Measurements from ENCODE around the gene CARD14. TPM values are rescaled to one million over a fixed set of nuclear protein-coding genes. Genes with fewer than 3 reads are reported as not detected.

Gene CARD14
- total RNA-seq, 1 donor from 2014 or later, result 0.30 TPM

DNA sequence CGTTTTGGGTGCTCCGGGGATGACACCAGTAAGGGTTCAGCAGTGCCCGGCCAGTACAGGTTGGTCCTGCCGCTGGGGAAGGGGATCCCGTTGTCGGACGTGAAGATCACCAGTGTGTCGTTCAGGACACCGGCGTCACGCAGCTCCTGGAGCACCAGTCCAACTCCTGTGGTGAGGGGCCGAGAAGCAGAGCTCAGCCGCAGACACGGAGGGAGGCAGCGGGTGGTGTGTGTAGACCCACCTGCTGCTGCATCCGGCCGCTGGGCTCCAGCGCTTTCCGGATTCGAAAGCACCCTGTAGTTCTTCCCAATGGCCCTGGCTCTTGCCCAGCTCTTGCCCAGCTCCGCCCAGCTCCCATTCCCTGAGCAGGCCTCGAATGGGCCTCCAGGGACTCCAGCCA, 42.3 kb downstream of the CARD14 start:
- DNase-seq (ENCODE audit: low spot score), result peak; percentile 91
- H3K4me1 Mint-ChIP-seq (ENCODE audit: low read depth), result no peaks in the 10 kb centered on the region
- H3K9me3 Mint-ChIP-seq (ENCODE audit: low read depth), result no peaks in the 10 kb centered on the region
- no peak overlapping the region for H3K4me3 Mint-ChIP-seq (ENCODE audit: unreplicated experiment)
- no peak overlapping the region for H3K27ac Mint-ChIP-seq (ENCODE audit: unreplicated experiment)
- H3K27me3 Mint-ChIP-seq (ENCODE audit: low read depth), result no peaks in the 10 kb centered on the region
- peaks cover 19% of the 10 kb centered on the region for H3K36me3 Mint-ChIP-seq (ENCODE audit: low read depth)
- TF ChIP-seq, protein P1, sequence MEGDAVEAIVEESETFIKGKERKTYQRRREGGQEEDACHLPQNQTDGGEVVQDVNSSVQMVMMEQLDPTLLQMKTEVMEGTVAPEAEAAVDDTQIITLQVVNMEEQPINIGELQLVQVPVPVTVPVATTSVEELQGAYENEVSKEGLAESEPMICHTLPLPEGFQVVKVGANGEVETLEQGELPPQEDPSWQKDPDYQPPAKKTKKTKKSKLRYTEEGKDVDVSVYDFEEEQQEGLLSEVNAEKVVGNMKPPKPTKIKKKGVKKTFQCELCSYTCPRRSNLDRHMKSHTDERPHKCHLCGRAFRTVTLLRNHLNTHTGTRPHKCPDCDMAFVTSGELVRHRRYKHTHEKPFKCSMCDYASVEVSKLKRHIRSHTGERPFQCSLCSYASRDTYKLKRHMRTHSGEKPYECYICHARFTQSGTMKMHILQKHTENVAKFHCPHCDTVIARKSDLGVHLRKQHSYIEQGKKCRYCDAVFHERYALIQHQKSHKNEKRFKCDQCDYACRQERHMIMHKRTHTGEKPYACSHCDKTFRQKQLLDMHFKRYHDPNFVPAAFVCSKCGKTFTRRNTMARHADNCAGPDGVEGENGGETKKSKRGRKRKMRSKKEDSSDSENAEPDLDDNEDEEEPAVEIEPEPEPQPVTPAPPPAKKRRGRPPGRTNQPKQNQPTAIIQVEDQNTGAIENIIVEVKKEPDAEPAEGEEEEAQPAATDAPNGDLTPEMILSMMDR (IDR thresholded peaks at IDR 0.05), result no peak

DNA sequence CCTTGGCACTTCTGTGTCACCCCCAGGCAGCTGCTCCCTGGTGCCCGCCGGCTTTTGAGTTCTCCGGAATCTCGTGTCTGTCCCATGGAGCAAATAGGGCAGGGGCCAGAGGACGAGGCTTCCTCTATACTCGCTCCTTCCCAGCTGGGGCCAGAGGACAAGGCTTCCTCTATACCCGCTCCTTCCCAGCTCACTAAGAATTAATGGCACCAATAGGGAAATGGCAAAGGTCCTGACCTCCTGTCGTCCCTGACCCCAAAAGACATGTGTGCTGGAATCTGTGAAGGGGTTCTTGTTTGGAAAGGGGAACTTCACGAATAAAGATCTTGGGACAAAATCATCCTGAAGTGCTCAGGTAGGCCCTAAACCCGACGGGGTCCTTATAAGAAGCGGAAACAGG, 42.7 kb downstream of the CARD14 start:
- Mint-ChIP-seq H3K27me3 (ENCODE audit: low read depth) (no peaks in the 10 kb centered on the region), H3K4me1 (ENCODE audit: low read depth) (no peaks in the 10 kb centered on the region), H3K27ac (ENCODE audit: unreplicated experiment) (no peak overlapping the region), H3K9me3 (ENCODE audit: low read depth) (no peaks in the 10 kb centered on the region), H3K4me3 (ENCODE audit: unreplicated experiment) (no peak overlapping the region), H3K36me3 (ENCODE audit: low read depth) (peaks cover 23% of the 10 kb centered on the region)
- TF ChIP-seq, protein P1 (IDR thresholded peaks at IDR 0.05), result no peak
- no peak for DNase-seq (ENCODE audit: low spot score)

DNA sequence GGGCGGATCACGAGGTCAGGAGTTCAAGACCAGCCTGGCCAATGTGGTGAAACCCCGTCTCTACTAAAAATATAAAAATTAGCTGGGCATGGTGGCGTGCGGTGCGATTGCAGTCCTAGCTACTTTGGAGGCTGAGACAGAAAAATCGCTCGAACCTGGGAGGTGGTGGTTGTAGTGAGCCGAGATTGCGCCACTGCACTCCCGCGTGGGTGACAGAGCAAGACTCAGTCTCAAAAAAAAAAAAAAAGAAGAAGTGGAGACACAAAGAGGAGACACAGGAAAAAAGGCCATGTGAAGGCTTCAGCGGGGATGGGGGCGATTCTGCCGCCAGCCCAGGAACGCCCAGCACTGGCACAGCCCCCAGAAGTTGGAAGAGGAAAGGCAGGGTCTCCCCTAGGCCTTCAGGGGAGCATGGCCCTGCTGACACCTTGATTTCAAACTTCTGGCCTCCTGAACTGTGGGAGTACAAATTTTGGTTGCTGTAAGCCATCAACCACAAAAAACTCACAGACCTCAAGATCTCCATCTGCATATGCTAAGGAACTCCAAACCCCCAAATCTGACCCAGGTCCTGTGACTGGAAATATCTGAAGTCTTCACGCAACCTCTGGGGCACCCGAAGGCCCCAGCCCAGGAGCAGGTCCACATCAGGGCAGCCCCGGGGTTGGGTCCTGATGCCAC, 43.3 kb downstream of the CARD14 start:
- Mint-ChIP-seq H3K36me3 (ENCODE audit: low read depth) (peaks cover 24% of the 10 kb centered on the region), H3K4me1 (ENCODE audit: low read depth) (no peaks in the 10 kb centered on the region), H3K27ac (ENCODE audit: unreplicated experiment) (no peak overlapping the region), H3K9me3 (ENCODE audit: low read depth) (no peaks in the 10 kb centered on the region), H3K4me3 (ENCODE audit: unreplicated experiment) (no peak overlapping the region), H3K27me3 (ENCODE audit: low read depth) (no peaks in the 10 kb centered on the region)
- DNase-seq (ENCODE audit: low spot score), result no peak
- TF ChIP-seq, protein P1 (IDR thresholded peaks at IDR 0.05), result no peak

DNA sequence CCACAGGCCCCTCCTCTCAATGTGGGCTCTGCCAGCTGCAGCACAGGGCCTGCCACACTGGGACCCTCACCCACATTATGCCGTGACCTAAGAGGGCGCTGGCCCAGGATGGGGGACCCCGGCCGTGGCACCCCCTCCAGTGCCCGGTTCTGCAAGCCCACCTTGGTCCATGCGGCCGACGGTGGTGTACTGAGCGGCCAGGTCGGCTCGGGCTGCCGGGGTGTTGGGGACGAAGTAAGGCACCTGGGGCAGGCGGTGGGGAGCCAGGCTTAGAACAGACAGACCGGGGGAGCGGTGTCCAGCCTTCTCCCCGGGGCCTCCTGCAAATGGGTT, 43.8 kb downstream of the CARD14 start:
- TF ChIP-seq, protein P1 (IDR thresholded peaks at IDR 0.05), result no peak
- H3K9me3 Mint-ChIP-seq (ENCODE audit: low read depth), result no peaks in the 10 kb centered on the region
- no peak overlapping the region for H3K4me3 Mint-ChIP-seq (ENCODE audit: unreplicated experiment)
- H3K27me3 Mint-ChIP-seq (ENCODE audit: low read depth), result no peaks in the 10 kb centered on the region
- no peak for DNase-seq (ENCODE audit: low spot score)
- H3K36me3 Mint-ChIP-seq (ENCODE audit: low read depth), result peaks cover 24% of the 10 kb centered on the region
- H3K4me1 Mint-ChIP-seq (ENCODE audit: low read depth), result peaks cover 1% of the 10 kb centered on the region
- no peak overlapping the region for H3K27ac Mint-ChIP-seq (ENCODE audit: unreplicated experiment)

DNA sequence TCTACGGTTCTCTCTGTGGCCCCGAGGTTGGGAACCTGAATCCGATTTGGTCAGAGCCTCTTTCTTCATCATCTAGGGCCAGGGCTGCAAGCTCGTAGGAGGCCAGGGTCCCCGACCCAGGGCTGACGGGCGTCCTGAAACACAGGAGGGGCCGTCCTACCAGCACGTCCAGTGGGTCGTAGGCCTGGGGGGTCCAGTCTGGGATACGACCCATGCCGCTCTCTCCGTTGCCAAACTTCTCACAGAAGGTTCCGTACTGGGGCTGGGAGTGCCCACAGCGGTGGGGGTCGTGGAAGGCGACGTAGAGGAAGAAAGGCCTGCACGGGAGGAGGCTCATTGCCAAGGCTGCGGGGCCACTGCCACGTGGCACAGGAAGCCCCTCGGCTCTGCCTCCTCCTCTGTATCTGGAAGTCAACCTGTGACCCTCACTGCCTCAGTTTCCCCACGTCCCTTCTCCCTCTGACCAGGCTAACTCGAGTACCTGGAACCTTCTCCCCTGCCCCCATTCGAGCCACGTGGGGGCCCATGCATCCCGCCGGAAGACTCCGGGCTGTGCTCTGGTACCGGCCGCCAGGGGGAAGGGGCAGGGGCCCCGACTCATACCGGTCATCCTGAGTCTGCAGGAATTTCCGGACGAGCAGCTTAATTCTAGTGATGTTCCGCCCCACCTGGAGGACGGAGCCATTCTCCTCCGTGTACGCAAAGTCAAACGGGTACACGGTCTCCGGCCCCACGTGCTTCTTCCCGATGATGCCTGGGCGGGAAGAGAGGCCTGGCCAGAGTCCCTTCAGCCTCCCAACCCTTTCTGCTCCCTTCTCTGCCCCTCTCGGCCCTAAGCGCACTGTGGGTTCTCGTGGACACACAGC, 44.4 kb downstream of the CARD14 start:
- Mint-ChIP-seq H3K27ac (ENCODE audit: unreplicated experiment) (no peak overlapping the region), H3K4me3 (ENCODE audit: unreplicated experiment) (no peak overlapping the region), H3K9me3 (ENCODE audit: low read depth) (no peaks in the 10 kb centered on the region), H3K36me3 (ENCODE audit: low read depth) (peaks cover 24% of the 10 kb centered on the region), H3K27me3 (ENCODE audit: low read depth) (no peaks in the 10 kb centered on the region), H3K4me1 (ENCODE audit: low read depth) (peaks cover 6% of the 10 kb centered on the region)
- no peak for DNase-seq (ENCODE audit: low spot score)
- TF ChIP-seq, protein P1 (IDR thresholded peaks at IDR 0.05), result no peak
